ENCODE results near the gene PCDH9. TPM values are rescaled to one million over a fixed set of nuclear protein-coding genes. Genes with fewer than 3 reads are reported as not detected.

Gene PCDH9
- total and polyA plus RNA-seq, 5 donors from 2014 or later: 0.08 to 0.77 (median 0.09) TPM

DNA sequence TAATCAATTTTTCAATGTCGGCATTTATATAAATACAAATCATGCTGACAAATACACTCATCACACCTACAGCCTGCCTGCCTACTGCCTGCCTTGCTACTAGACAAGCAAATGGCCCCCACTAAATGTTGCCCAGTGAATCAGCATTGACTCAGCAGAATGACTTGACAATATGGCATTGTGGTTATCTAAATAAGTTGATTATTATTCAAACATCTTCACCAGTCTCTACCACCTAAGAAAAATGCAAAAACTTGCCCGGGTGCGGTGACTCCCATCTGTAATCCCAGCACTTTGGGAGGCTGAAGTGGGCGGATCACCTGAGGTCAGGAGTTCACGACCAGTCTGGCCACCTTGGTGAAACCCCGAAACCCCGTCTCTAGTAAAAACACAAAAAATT lies 296.1 kb downstream of the PCDH9 start:
- H3K9me3 ChIP-seq (ENCODE audit: control insufficient read depth in 2 of 2, low read length in 2 of 2): no peaks in the 10 kb centered on the region
- H3K27ac ChIP-seq (ENCODE audit: insufficient read depth, low read length, poor library complexity, severe bottlenecking): no peak overlapping the region
- no peaks in the 10 kb centered on the region for H3K27me3 ChIP-seq (ENCODE audit: control insufficient read depth, insufficient read depth, low read length)
- DNase-seq (no peak), ATAC-seq (ENCODE audit: low read depth in 2 of 2) (no peak)
- no peaks in the 10 kb centered on the region for H3K4me1 ChIP-seq (ENCODE audit: control insufficient read depth, insufficient read depth, low read length, poor library complexity, severe bottlenecking)
- H3K36me3 ChIP-seq (ENCODE audit: control insufficient read depth, insufficient read depth, low read length): no peaks in the 10 kb centered on the region
- no peak overlapping the region for H3K4me3 ChIP-seq (ENCODE audit: low read depth, low read length)
- Mint-ChIP-seq H3K27me3 (no peaks in the 10 kb centered on the region), H3K9me3 (peaks cover 0 to 10% (median 5%) of the 10 kb centered on the region in 7 donors), H3K4me3 (no peak overlapping the region), H3K4me1 (no peaks in the 10 kb centered on the region), H3K27ac (no peak overlapping the region), H3K36me3 (no peaks in the 10 kb centered on the region)

DNA sequence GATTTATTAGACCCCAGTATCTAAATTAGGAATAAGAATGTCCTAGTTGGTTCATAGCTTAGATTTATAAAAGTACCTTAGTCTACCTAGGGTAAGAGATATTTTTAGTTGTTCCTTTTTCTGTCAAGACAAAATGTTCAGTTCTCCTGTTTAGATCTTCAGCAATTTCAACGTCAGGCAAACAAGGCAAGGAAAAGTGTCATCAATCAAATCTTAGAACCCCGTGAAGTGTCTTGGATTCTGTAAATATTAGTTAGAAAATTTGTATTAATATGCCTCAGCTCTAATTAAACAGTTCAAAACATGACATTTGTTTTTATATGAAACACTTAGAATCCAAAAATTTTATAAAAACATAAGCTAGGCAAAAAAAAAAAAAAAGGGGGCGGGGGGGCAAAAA lies 296.6 kb downstream of the PCDH9 start:
- ATAC-seq (ENCODE audit: low read depth in 2 of 2) (no peak), DNase-seq (no peak)
- no peaks in the 10 kb centered on the region for H3K4me1 ChIP-seq (ENCODE audit: control insufficient read depth, insufficient read depth, low read length, poor library complexity, severe bottlenecking)
- peaks cover 0 to 10% (median 5%) of the 10 kb centered on the region in 7 donors for H3K9me3 Mint-ChIP-seq
- no peaks in the 10 kb centered on the region for H3K36me3 Mint-ChIP-seq
- no peak overlapping the region for H3K27ac ChIP-seq (ENCODE audit: insufficient read depth, low read length, poor library complexity, severe bottlenecking)
- no peak overlapping the region for H3K27ac Mint-ChIP-seq
- no peak overlapping the region for H3K4me3 ChIP-seq (ENCODE audit: low read depth, low read length)
- no peaks in the 10 kb centered on the region for H3K4me1 Mint-ChIP-seq
- no peak overlapping the region for H3K4me3 Mint-ChIP-seq
- no peaks in the 10 kb centered on the region for H3K36me3 ChIP-seq (ENCODE audit: control insufficient read depth, insufficient read depth, low read length)
- no peaks in the 10 kb centered on the region for H3K27me3 ChIP-seq (ENCODE audit: control insufficient read depth, insufficient read depth, low read length)
- no peaks in the 10 kb centered on the region for H3K27me3 Mint-ChIP-seq
- no peaks in the 10 kb centered on the region for H3K9me3 ChIP-seq (ENCODE audit: control insufficient read depth in 2 of 2, low read length in 2 of 2)

DNA sequence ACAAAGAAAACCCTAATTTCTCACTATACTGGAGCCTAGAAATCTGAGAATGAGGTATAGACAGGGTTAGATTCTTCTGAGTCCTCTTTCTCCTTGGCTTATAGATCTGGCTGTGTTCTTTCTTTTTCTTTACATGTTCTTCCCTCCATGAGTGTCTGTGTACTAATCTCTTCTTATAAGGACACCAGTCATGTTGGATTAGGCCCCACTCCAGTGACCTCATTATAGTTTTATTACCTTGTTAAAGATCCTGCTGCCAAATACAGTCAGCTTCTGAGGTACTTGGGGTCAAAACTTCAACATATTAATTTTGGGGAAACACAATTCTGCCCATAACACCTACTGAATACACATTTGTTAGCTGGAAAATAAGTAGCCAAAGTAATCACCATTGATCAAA lies 302.6 kb downstream of the PCDH9 start:
- no peak overlapping the region for H3K27ac Mint-ChIP-seq

DNA sequence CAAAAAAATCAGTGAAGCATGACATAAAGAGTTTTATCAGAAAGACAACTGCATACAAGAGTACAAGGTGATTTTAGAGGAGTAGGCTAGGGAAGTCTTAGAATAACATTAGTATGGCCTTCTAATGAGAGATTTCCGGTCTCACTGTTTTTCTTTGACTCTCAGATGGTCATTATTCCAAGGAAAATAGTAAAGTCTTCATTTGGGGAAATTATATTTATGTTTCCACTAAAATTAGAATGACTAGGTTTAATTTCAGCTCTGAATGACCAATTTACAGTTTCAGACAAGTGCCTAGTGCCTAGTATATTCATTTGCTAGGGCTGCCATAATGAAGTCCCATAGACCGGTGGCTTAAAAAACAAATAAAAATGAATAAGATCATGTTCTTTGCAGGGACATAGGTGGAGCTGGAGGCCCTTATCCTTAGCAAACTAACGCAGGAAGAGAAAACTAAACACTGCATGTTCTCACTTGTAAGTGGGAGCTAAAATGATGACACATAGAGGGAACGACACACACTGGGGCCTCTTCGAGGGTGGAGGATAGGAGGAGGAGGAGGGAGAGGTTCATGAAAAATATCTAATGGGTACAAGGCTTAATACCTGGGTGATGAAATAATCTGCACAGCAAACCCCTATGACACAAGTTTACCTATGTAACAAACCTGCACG lies 303.1 kb downstream of the PCDH9 start:
- Histone ChIP-seq H3K9me3 (ENCODE audit: control insufficient read depth in 2 of 2, low read length in 2 of 2) (peaks cover 0 to 6% of the 10 kb centered on the region in 2 experiments), H3K4me3 (ENCODE audit: low read depth, low read length) (no peak overlapping the region), H3K4me1 (ENCODE audit: control insufficient read depth, insufficient read depth, low read length, poor library complexity, severe bottlenecking) (no peaks in the 10 kb centered on the region), H3K36me3 (ENCODE audit: control insufficient read depth, insufficient read depth, low read length) (no peaks in the 10 kb centered on the region), H3K27me3 (ENCODE audit: control insufficient read depth, insufficient read depth, low read length) (no peaks in the 10 kb centered on the region), H3K27ac (ENCODE audit: insufficient read depth, low read length, poor library complexity, severe bottlenecking) (no peak overlapping the region)
- Mint-ChIP-seq H3K4me1 (no peaks in the 10 kb centered on the region), H3K36me3 (no peaks in the 10 kb centered on the region), H3K4me3 (no peak overlapping the region), H3K27ac (no peak overlapping the region), H3K27me3 (no peaks in the 10 kb centered on the region), H3K9me3 (peaks cover 0 to 14% (median 6%) of the 10 kb centered on the region in 7 donors)
- ATAC-seq (ENCODE audit: low read depth in 2 of 2) (no peak), DNase-seq (no peak)

More for the DNA sequence above, 302.6 kb downstream of the PCDH9 start:
- H3K36me3 Mint-ChIP-seq: no peaks in the 10 kb centered on the region
- H3K4me1 Mint-ChIP-seq: no peaks in the 10 kb centered on the region
- Histone ChIP-seq H3K9me3 (ENCODE audit: control insufficient read depth in 2 of 2, low read length in 2 of 2) (peaks cover 0 to 6% of the 10 kb centered on the region in 2 experiments), H3K27ac (ENCODE audit: insufficient read depth, low read length, poor library complexity, severe bottlenecking) (no peak overlapping the region), H3K4me1 (ENCODE audit: control insufficient read depth, insufficient read depth, low read length, poor library complexity, severe bottlenecking) (no peaks in the 10 kb centered on the region), H3K27me3 (ENCODE audit: control insufficient read depth, insufficient read depth, low read length) (no peaks in the 10 kb centered on the region), H3K4me3 (ENCODE audit: low read depth, low read length) (no peak overlapping the region), H3K36me3 (ENCODE audit: control insufficient read depth, insufficient read depth, low read length) (no peaks in the 10 kb centered on the region)
- no peaks in the 10 kb centered on the region for H3K27me3 Mint-ChIP-seq
- ATAC-seq (ENCODE audit: low read depth in 2 of 2) (no peak), DNase-seq (no peak)
- peaks cover 0 to 14% (median 6%) of the 10 kb centered on the region in 7 donors for H3K9me3 Mint-ChIP-seq
- no peak overlapping the region for H3K4me3 Mint-ChIP-seq

DNA sequence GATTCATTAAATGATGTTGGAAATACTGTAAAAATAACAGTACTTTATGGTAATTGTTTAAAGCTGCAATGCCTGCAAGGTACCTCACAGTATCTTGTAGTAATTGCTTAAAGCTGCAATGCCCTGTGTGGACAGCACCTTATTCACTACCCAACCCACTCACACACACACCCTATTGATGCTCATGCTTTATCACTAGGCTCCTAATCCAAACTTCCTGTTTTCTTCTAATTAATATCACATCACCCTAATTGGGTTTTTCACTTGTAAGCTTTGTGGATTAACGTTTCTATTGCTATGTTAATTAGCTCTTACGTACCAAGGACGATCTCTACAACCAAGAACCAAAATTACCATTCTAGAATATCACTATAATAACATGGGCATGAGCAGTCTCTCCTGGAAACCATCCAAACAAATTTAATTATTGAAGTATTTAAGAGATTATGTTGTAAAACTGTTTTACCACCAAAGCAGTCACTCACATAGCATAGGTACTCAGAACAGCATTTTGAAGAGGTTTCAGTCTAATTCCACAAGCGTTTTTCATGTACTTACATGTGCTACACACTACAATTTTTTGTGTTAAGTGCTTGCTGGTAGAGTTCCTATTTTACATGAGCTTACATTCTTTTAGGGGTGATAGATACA lies 303.8 kb downstream of the PCDH9 start:
- Histone ChIP-seq H3K9me3 (ENCODE audit: control insufficient read depth in 2 of 2, low read length in 2 of 2) (peaks cover 0 to 6% of the 10 kb centered on the region in 2 experiments), H3K4me1 (ENCODE audit: control insufficient read depth, insufficient read depth, low read length, poor library complexity, severe bottlenecking) (no peaks in the 10 kb centered on the region), H3K27me3 (ENCODE audit: control insufficient read depth, insufficient read depth, low read length) (no peaks in the 10 kb centered on the region), H3K36me3 (ENCODE audit: control insufficient read depth, insufficient read depth, low read length) (no peaks in the 10 kb centered on the region), H3K27ac (ENCODE audit: insufficient read depth, low read length, poor library complexity, severe bottlenecking) (no peak overlapping the region), H3K4me3 (ENCODE audit: low read depth, low read length) (no peak overlapping the region)
- Mint-ChIP-seq H3K27ac (no peak overlapping the region), H3K9me3 (peaks cover 0 to 14% (median 9%) of the 10 kb centered on the region in 7 donors), H3K36me3 (no peaks in the 10 kb centered on the region), H3K27me3 (no peaks in the 10 kb centered on the region), H3K4me3 (no peak overlapping the region), H3K4me1 (no peaks in the 10 kb centered on the region)
- no peak for DNase-seq
- ATAC-seq (ENCODE audit: low read depth in 2 of 2): no peak

DNA sequence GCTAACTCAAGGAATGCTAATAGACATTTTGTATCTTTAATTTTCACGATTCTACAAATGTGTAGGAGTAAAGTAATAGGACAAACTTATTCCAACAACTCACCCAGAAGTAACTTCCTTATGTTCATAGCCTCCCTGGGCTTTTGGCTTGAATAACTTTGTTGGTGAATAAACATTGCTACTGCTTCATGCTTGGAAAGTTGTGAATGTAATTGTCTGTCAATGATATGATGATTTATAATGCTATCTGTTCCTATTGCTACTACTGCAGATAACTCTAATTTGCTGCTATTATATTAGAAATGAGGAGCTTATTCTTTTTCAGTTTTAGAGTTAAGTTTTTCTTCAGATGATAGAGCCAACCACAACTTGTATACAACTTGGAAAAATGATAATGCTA lies 307.7 kb downstream of the PCDH9 start:
- H3K27ac ChIP-seq (ENCODE audit: insufficient read depth, low read length, poor library complexity, severe bottlenecking): no peak overlapping the region
- H3K4me1 Mint-ChIP-seq: no peaks in the 10 kb centered on the region
- no peak for ATAC-seq (ENCODE audit: low read depth in 2 of 2)

DNA sequence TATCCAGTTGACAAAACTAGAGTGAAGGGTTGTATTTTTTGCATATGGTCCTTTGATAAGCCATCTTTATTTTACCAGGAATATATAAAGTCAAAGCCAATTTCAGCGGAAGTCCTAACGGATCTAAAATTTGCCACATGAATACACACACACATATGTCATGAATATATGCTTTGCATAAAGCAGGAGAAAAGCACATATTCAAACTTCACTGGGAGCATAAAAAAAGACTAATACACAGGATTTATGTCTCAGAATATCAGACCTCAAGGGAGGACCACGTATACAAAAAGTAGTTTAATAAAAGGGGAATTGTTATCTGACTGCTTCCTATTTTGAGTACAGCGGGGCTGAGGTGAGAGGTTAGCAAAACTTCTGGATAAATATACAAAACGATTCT lies 308.7 kb downstream of the PCDH9 start:
- ATAC-seq (ENCODE audit: low read depth in 2 of 2): no peak
- peaks cover 0 to 18% (median 4%) of the 10 kb centered on the region in 7 donors for H3K9me3 Mint-ChIP-seq
- Histone ChIP-seq H3K27me3 (ENCODE audit: control insufficient read depth, insufficient read depth, low read length) (no peaks in the 10 kb centered on the region), H3K27ac (ENCODE audit: insufficient read depth, low read length, poor library complexity, severe bottlenecking) (no peak overlapping the region), H3K4me3 (ENCODE audit: low read depth, low read length) (no peak overlapping the region), H3K9me3 (ENCODE audit: control insufficient read depth in 2 of 2, low read length in 2 of 2) (peaks cover 0 to 3% of the 10 kb centered on the region in 2 experiments), H3K4me1 (ENCODE audit: control insufficient read depth, insufficient read depth, low read length, poor library complexity, severe bottlenecking) (no peaks in the 10 kb centered on the region), H3K36me3 (ENCODE audit: control insufficient read depth, insufficient read depth, low read length) (no peaks in the 10 kb centered on the region)
- no peaks in the 10 kb centered on the region for H3K4me1 Mint-ChIP-seq
- H3K4me3 Mint-ChIP-seq: no peak overlapping the region
- H3K27ac Mint-ChIP-seq: no peak overlapping the region
- no peaks in the 10 kb centered on the region for H3K27me3 Mint-ChIP-seq
- H3K36me3 Mint-ChIP-seq: no peaks in the 10 kb centered on the region
- no peak for DNase-seq

More for the DNA sequence above, 307.7 kb downstream of the PCDH9 start:
- H3K27me3 Mint-ChIP-seq: no peaks in the 10 kb centered on the region
- H3K9me3 ChIP-seq (ENCODE audit: control insufficient read depth in 2 of 2, low read length in 2 of 2): peaks cover 0 to 3% of the 10 kb centered on the region in 2 experiments
- H3K27ac Mint-ChIP-seq: no peak overlapping the region
- H3K9me3 Mint-ChIP-seq: peaks cover 4 to 18% (median 5%) of the 10 kb centered on the region in 7 donors
- no peaks in the 10 kb centered on the region for H3K36me3 Mint-ChIP-seq
- H3K36me3 ChIP-seq (ENCODE audit: control insufficient read depth, insufficient read depth, low read length): no peaks in the 10 kb centered on the region
- no peak for DNase-seq
- H3K4me1 ChIP-seq (ENCODE audit: control insufficient read depth, insufficient read depth, low read length, poor library complexity, severe bottlenecking): no peaks in the 10 kb centered on the region
- no peak overlapping the region for H3K4me3 Mint-ChIP-seq
- H3K4me3 ChIP-seq (ENCODE audit: low read depth, low read length): no peak overlapping the region
- no peaks in the 10 kb centered on the region for H3K27me3 ChIP-seq (ENCODE audit: control insufficient read depth, insufficient read depth, low read length)

Data from CD4-positive, CD25-positive, alpha-beta regulatory T cell (primary cell).